Renal cortical epithelial cell (primary cell): ENCODE data around the gene SP7. TPM values are rescaled to one million over a fixed set of nuclear protein-coding genes. Genes with fewer than 3 reads are reported as not detected.

Experiments used
- total RNA-seq: library from RNA; depleted of rRNA; stranded (reverse); fragments of >200 nt; gene quantifications from 2 replicates; pipeline ENCODE4 v1.2.3, GENCODE V29; 2014

SP7 gene
- total RNA-seq, 1 donor from 2014 or later, result not detected

Other genes with a start within 250 kb of the SP7 start
- 76.1 and 95.0 TPM in 2 replicates for gene IGFBP6, start 238.7 kb downstream of the SP7 start, total RNA-seq
- not detected in 2 replicates for gene SOAT2, start 232.9 kb downstream of the SP7 start, total RNA-seq
- 7.6 and 20.7 TPM in 2 replicates for gene ZNF740, start 155.6 kb downstream of the SP7 start, total RNA-seq
- 0.17 and 9.1 TPM in 2 replicates for gene CSAD, start 155.4 kb downstream of the SP7 start, total RNA-seq
- gene ITGB7, start 129.1 kb downstream of the SP7 start, total RNA-seq, result 2.8 and 3.1 TPM in 2 replicates
- 5.2 and 14.6 TPM in 2 replicates for gene RARG, start 104.1 kb downstream of the SP7 start, total RNA-seq
- gene ESPL1, start 68.1 kb downstream of the SP7 start, total RNA-seq, result 0.70 and 2.4 TPM in 2 replicates
- gene PFDN5, start 40.8 kb downstream of the SP7 start, total RNA-seq, result 323 and 327 TPM in 2 replicates
- 28.4 and 42.9 TPM in 2 replicates for gene MYG1, start 36.7 kb downstream of the SP7 start, total RNA-seq
- gene AAAS, start 14.7 kb downstream of the SP7 start, total RNA-seq, result 40.1 and 40.3 TPM in 2 replicates
- 33.3 and 51.7 TPM in 2 replicates for gene SP1, start 43.8 kb upstream of the SP7 start, total RNA-seq
- gene AMHR2, start 87.5 kb upstream of the SP7 start, total RNA-seq, result not detected in 2 replicates
- 34.7 and 45.1 TPM in 2 replicates for gene PRR13, start 105.4 kb upstream of the SP7 start, total RNA-seq
- gene PCBP2, start 115.7 kb upstream of the SP7 start, total RNA-seq, result 217 and 526 TPM in 2 replicates
- 2.3 and 18.7 TPM in 2 replicates for gene MAP3K12, start 163.1 kb upstream of the SP7 start, total RNA-seq
- gene TARBP2, start 164.9 kb upstream of the SP7 start, total RNA-seq, result 28.8 and 52.3 TPM in 2 replicates
- not detected in 2 replicates for gene NPFF, start 171.1 kb upstream of the SP7 start, total RNA-seq